GM23248 (cell line): Measurements from ENCODE around the gene GALE. TPM values are rescaled to one million over a fixed set of nuclear protein-coding genes. Genes with fewer than 3 reads are reported as not detected.
"Not testable (repeated sequence)": the region's sequence is repeated elsewhere in the genome, so short reads cannot be mapped to it uniquely, and the experiment has no call there.

Experiments
- DNase-seq: peaks from one replicate; pipeline ENCODE4 v3.0.0-alpha.2; 2015
- H2AFZ ChIP-seq: fragments of 200-600 bp; sonication (generic); 2 replicates; pipeline ENCODE4 v1.6.1; 2016; ENCODE audit warnings: antibody characterized with exemption
- H3F3A ChIP-seq: fragments of 200-600 bp; sonication (generic); 2 replicates; pipeline ENCODE4 v1.6.1; 2016; ENCODE audit warnings: mild to moderate bottlenecking, antibody characterized with exemption, mixed run types; ENCODE audit not compliant: insufficient read depth
- H3K27ac ChIP-seq: fragments of 200-600 bp; sonication (generic); 2 replicates; pipeline ENCODE4 v1.5.1; 2016; ENCODE audit warnings: mild to moderate bottlenecking
- H3K27me3 ChIP-seq: fragments of 200-600 bp; sonication (generic); replicated peaks from 2 replicates; pipeline ENCODE4 v1.6.1; 2016; ENCODE audit warnings: mild to moderate bottlenecking; ENCODE audit not compliant: insufficient read depth
- H3K36me3 ChIP-seq: fragments of 200-600 bp; sonication (generic); 2 replicates; pipeline ENCODE4 v1.6.1; 2016; ENCODE audit warnings: low read depth, mild to moderate bottlenecking
- H3K4me1 ChIP-seq: fragments of 200-600 bp; sonication (generic); 2 replicates; pipeline ENCODE4 v1.6.1; 2016; ENCODE audit warnings: mild to moderate bottlenecking; ENCODE audit not compliant: insufficient read depth
- H3K4me2 ChIP-seq: fragments of 200-600 bp; sonication (generic); one replicate; pipeline ENCODE4 v1.6.1; 2016; ENCODE audit warnings: mild to moderate bottlenecking; ENCODE audit not compliant: unreplicated experiment
- H3K4me3 ChIP-seq: fragments of 200-600 bp; sonication (generic); 2 replicates; pipeline ENCODE4 v1.5.1; 2016; ENCODE audit warnings: mild to moderate bottlenecking
- H3K79me2 ChIP-seq: fragments of 200-600 bp; sonication (generic); 2 replicates; pipeline ENCODE4 v1.6.1; 2016; ENCODE audit warnings: mild to moderate bottlenecking; ENCODE audit not compliant: insufficient read depth
- H3K9ac ChIP-seq: fragments of 200-600 bp; sonication (generic); 2 replicates; pipeline ENCODE4 v1.6.1; 2016; ENCODE audit warnings: mild to moderate bottlenecking
- H3K9me2 ChIP-seq: fragments of 200-600 bp; sonication (generic); 2 replicates; pipeline ENCODE4 v1.6.1; 2016; ENCODE audit warnings: mixed run types, mild to moderate bottlenecking, moderate library complexity; ENCODE audit not compliant: insufficient read depth
- H3K9me3 ChIP-seq: fragments of 200-600 bp; sonication (generic); one replicate; pipeline ENCODE4 v1.6.1; 2017; ENCODE audit warnings: low read depth
- H4K20me1 ChIP-seq: fragments of 200-600 bp; sonication (generic); 2 replicates; pipeline ENCODE4 v1.6.0; 2016; ENCODE audit not compliant: insufficient read depth
- EZH2 ChIP-seq: fragments of 200-600 bp; sonication (generic); IDR thresholded peaks from 2 replicates; pipeline ENCODE4 v1.6.1; 2018; ENCODE audit warnings: antibody characterized with exemption, mild to moderate bottlenecking; ENCODE audit not compliant: insufficient read depth, poor library complexity, severe bottlenecking
- EZH2phosphoT487 ChIP-seq: fragments of 200-600 bp; sonication (generic); IDR thresholded peaks from 2 replicates; pipeline ENCODE4 v1.6.1; 2018; ENCODE audit warnings: antibody characterized with exemption, moderate library complexity, mild to moderate bottlenecking, low read depth; ENCODE audit not compliant: insufficient read depth
- WGBS, 2 experiments: methylation state at CpG; one replicate each; pipeline ENCODE4 v1.1.6; 2015 to 2017; ENCODE audit warnings: low lambda C conversion rate in 2 of 2, low coverage in 1 of 2; ENCODE audit errors: missing lambda C conversion rate in 2 of 2; 5-methylcytosine and 5-hydroxymethylcytosine counted together
- in situ Hi-C: fragments of 300-500 bp; cut with MboI; formaldehyde crosslinking; loops from 2 replicates; pipeline ENCODE4 v1.15.0; 2020
- polyA plus RNA-seq: library from polyadenylated mRNA; unstranded; fragments of >200 nt; fragmentation: Nextera tagmentation; extraction: Ambion mirVana; gene quantifications from 2 replicates; pipeline ENCODE4 v1.2.1, GENCODE V29; 2016
- total RNA-seq: library from RNA; depleted of rRNA; stranded (reverse); fragments of >200 nt; shearing (Covaris generic); gene quantifications from 2 replicates; pipeline ENCODE4 v1.2.3, GENCODE V29; 2014

GALE gene
- total and polyA plus RNA-seq, 2 experiments from 2014 or later, result 20.9 to 23.5 TPM

DNA sequence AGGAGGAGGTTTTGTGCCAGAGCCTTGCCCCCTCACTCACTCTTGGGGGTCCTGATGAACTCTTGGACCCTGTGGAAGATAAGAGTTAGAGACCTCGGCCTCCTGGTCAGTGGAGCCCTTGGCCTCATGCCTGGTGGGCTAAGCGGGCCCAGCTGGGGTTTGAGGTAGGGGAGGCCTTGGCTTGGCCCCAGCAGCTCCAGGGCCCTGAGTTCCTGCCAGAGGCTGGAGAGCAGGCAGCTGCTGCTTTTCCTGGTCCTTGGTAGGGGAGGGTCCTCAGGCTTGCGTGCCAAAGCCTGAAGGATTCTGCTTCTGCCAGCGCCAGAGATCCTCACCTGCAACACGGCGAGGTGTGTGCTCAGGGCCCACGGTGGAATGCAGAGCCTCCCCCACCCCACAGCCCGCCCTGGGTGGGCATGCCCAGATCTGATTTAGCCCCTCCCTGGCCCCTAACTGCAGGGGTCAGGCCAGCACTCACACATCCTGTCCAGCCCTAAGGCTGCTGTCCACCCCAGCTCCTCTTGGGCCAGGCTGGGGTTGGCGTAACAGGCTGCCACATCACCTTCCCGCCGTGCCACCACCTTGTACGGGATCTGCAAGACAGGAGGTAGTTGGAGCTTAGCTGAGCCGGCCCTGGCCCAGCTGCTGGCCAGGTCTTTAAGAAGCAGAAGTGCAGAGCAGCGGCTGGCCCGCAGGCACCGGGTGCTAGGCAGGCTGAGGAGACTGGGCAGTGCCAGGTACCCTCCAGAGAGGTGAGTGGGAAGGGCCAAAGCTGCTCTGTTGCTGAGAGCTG lies 4.7 kb downstream of the GALE start:
- no peak overlapping the region for H2AFZ ChIP-seq
- no peak overlapping the region for H3K4me3 ChIP-seq
- in situ Hi-C loops, result no loop called here
- TF ChIP-seq EZH2phosphoT487 (no peak), EZH2 (no peak)
- H3K36me3 ChIP-seq, result no peaks in the 10 kb centered on the region; the same call in 1 of the 2 replicates
- 73 to 81% methylated on average over 14 to 15 of the region's 16 CpGs for WGBS, 2 experiments
- H3K9ac ChIP-seq, result no peak overlapping the region
- H3K27me3 ChIP-seq, result no peaks in the 10 kb centered on the region
- no peaks in the 10 kb centered on the region; the same call in 1 of the 2 replicates for H3F3A ChIP-seq
- H3K4me1 ChIP-seq, result peaks cover 7% of the 10 kb centered on the region; the same call in 1 of the 2 replicates
- H3K4me2 ChIP-seq, result no peak overlapping the region
- DNase-seq, result no peak
- H4K20me1 ChIP-seq, result no peaks in the 10 kb centered on the region
- H3K27ac ChIP-seq, result no peak overlapping the region
- no peaks in the 10 kb centered on the region for H3K9me3 ChIP-seq
- peaks cover 28% of the 10 kb centered on the region for H3K79me2 ChIP-seq
- H3K9me2 ChIP-seq, result no peaks in the 10 kb centered on the region

- Histone ChIP-seq H3K4me1 (peaks cover 15% of the 10 kb centered on the region), H3K79me2 (peaks cover 28% of the 10 kb centered on the region)
- H2AFZ ChIP-seq, DNase-seq, H3K27me3 ChIP-seq, H3K9me2 ChIP-seq, H3K4me2 ChIP-seq, H3K9ac ChIP-seq, H3F3A ChIP-seq, H3K4me3 ChIP-seq, H3K27ac ChIP-seq, H4K20me1 ChIP-seq, H3K9me3 ChIP-seq, in situ Hi-C loops, H3K36me3 ChIP-seq: not testable (repeated sequence)
- 75 to 83% methylated on average over 9 of the region's 9 CpGs for WGBS, 2 experiments
Measured at GRCh38 chr1:23794732-23795182, 5.8 kb downstream of the GALE start.

DNA sequence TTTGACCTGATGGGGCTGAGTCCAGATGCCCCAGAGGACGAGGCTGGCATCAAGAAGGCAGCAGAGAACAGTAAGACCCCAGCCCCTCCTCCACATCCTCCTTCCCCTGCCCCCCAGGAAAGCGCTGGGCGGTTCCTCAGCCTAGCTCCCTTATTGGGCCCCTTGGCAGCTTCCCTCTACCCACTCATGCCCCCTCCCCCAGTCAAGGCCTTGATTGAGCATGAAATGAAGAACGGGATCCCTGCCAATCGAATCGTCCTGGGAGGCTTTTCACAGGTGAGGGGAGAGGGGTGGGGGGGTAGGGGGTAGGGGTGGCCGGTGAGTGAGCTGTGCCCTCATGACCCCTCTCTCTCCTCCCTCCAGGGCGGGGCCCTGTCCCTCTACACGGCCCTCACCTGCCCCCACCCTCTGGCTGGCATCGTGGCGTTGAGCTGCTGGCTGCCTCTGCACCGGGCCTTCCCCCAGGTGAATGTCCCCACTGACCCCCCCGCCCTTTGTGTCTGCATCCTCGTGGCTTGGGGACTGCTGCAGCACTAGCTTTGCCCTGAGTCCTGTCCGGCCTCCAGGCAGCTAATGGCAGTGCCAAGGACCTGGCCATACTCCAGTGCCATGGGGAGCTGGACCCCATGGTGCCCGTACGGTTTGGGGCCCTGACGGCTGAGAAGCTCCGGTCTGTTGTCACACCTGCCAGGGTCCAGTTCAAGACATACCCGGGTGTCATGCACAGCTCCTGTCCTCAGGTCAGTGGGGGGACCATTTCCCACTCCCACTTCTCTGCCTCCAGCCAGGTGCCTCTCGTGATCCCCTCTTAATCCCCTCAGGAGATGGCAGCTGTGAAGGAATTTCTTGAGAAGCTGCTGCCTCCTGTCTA lies 6.5 kb downstream of the GALE start:
- Histone ChIP-seq H3K4me1 (peaks cover 10% of the 10 kb centered on the region), H3K27me3 (no peaks in the 10 kb centered on the region), H3K9me3 (no peaks in the 10 kb centered on the region), H4K20me1 (no peaks in the 10 kb centered on the region), H3K4me3 (no peak overlapping the region), H3K9me2 (no peaks in the 10 kb centered on the region), H3F3A (peaks cover 11% of the 10 kb centered on the region), H3K4me2 (no peak overlapping the region), H3K27ac (no peak overlapping the region), H3K36me3 (no peaks in the 10 kb centered on the region; the same call in 1 of the 2 replicates), H3K79me2 (peaks cover 28% of the 10 kb centered on the region), H2AFZ (no peak overlapping the region), H3K9ac (peak overlapping the region; percentile 42)
- TF ChIP-seq EZH2phosphoT487 (no peak), EZH2 (no peak)
- in situ Hi-C loops, result no loop called here
- WGBS, 2 experiments, result 86 to 94% methylated on average over 13 to 21 of the region's 21 CpGs
- DNase-seq, result no peak

DNA sequence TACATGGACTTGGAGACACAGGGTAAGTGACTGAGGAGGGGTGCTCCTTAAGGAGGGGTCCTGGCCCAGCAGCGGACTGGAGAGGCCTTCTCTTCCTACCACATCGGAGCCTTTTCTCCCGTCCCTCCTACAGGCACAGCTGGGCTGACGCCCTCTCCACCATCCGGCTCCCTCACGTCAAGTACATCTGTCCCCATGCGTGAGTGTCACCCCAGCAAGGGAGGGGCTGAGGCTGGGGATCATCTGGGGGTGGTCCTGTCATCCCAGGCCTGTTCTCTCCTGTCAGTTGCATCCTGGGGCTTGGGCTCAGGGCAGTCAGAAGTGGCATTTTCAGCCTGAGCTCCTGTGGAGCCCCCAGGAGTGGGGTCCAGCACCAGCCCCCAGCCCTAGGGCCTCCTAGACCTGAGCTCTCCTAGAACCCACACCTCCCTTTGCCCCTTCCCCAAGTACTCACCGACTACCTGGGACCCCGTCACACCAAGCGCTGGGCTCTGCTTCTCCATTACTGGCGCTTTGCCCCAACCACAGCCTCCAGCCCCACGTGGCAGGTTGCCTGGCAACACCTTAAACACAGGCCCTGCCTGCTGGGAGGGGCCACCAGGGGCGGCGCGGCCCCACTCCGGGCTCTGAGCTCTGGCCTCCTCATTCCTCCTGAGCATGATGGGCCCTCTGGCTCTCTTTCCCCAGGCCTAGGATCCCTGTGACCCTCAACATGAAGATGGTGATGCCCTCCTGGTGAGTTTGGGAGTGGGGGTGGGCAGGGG lies 7.4 kb downstream of the GALE start:
- Histone ChIP-seq H3K27me3 (no peaks in the 10 kb centered on the region), H4K20me1 (no peaks in the 10 kb centered on the region), H2AFZ (no peak overlapping the region), H3K4me1 (peaks cover 10% of the 10 kb centered on the region), H3K36me3 (peaks cover under 1% of the 10 kb centered on the region; the same call in 1 of the 2 replicates), H3K79me2 (peaks cover 34% of the 10 kb centered on the region), H3K4me3 (no peak overlapping the region), H3K9ac (peak overlapping the region; percentile 42), H3K9me3 (no peaks in the 10 kb centered on the region), H3K4me2 (no peak overlapping the region), H3K9me2 (no peaks in the 10 kb centered on the region), H3F3A (peaks cover 20% of the 10 kb centered on the region), H3K27ac (no peak overlapping the region)
- TF ChIP-seq EZH2phosphoT487 (no peak), EZH2 (no peak)
- peak; percentile 78 for DNase-seq
- in situ Hi-C loops, result no loop called here
- 62 to 63% methylated on average over 16 of the region's 16 CpGs for WGBS, 2 experiments
